B cell (primary cell): ENCODE results near the gene PRSS56.

Experiments
- CTCF ChIP-seq: fragments of 200-600 bp; IDR thresholded peaks from one replicate; pipeline ENCODE4 v1.8.0; 2022; ENCODE audit warnings: antibody characterized with exemption, mild to moderate bottlenecking
- EZH2 ChIP-seq: IDR thresholded peaks from 2 replicates; pipeline ENCODE4 v1.6.1; 2012; ENCODE audit warnings: borderline replicate concordance, low read depth, mild to moderate bottlenecking, moderate library complexity, low read length; ENCODE audit not compliant: insufficient read depth, poor library complexity, severe bottlenecking

- TF ChIP-seq CTCF, result no peak
- no peak for TF ChIP-seq EZH2
These were observed 21.2 kb downstream of the PRSS56 start for GRCh38 chr2:232541195-232541960.
